ENCODE measurements around the gene LTBP3.

LTBP3 gene

DNA sequence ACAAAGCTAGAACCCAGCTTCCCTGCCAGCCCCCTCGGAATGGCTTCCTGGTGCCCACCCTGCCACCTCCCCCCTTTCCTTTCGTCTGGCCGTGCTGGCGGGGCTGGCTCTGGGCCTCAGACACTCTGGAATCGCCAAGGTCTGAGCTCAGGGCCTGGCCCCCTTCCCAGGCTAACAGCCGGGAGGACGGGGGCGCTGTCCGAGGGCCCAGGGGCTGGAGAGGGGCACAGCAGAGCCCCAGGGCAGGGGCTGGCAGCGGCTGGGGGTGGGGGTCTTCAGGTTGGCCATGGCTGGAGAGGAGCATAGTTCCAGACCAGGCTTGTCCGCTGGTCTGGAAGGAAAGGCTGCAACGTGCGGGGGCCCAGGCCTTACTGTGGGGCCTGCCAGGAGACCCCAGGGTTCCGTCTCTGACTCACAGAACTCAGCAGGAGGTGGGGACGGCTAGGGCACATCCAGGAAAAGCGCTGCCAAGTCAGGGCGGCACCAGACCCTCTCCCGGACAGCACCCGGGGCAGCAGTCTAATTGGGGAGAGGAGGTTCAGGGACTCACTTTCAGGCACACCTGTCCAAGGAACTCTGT, 861 bp upstream of the LTBP3 start:
- no peaks in the 10 kb centered on the region for H3K36me3 Mint-ChIP-seq (ENCODE audit: low read depth)
- H3K9me3 Mint-ChIP-seq, result no peaks in the 10 kb centered on the region
- no peak for DNase-seq
- H3K4me1 Mint-ChIP-seq, result peaks cover 81% of the 10 kb centered on the region
- peak overlapping the region; percentile 69 for H3K4me3 Mint-ChIP-seq
- no peak for TF ChIP-seq CTCF (IDR thresholded peaks at IDR 0.05)
- peaks cover 20% of the 10 kb centered on the region for H3K27me3 Mint-ChIP-seq (ENCODE audit: low read depth, poor library complexity)
- no peak overlapping the region for H3K27ac Mint-ChIP-seq

GRCh38 chr11:65557280-65558001, 718 bp downstream of the LTBP3 start:
- no peaks in the 10 kb centered on the region for H3K36me3 Mint-ChIP-seq (ENCODE audit: low read depth)
- no peaks in the 10 kb centered on the region for H3K9me3 Mint-ChIP-seq
- no peak for TF ChIP-seq CTCF (IDR thresholded peaks at IDR 0.05)
- peak overlapping the region; percentile 22 for H3K27ac Mint-ChIP-seq
- peak; percentile 72 for DNase-seq
- H3K4me1 Mint-ChIP-seq, result peaks cover 76% of the 10 kb centered on the region
- peaks cover 19% of the 10 kb centered on the region for H3K27me3 Mint-ChIP-seq (ENCODE audit: low read depth, poor library complexity)
- H3K4me3 Mint-ChIP-seq, result peak overlapping the region; percentile 83

DNA sequence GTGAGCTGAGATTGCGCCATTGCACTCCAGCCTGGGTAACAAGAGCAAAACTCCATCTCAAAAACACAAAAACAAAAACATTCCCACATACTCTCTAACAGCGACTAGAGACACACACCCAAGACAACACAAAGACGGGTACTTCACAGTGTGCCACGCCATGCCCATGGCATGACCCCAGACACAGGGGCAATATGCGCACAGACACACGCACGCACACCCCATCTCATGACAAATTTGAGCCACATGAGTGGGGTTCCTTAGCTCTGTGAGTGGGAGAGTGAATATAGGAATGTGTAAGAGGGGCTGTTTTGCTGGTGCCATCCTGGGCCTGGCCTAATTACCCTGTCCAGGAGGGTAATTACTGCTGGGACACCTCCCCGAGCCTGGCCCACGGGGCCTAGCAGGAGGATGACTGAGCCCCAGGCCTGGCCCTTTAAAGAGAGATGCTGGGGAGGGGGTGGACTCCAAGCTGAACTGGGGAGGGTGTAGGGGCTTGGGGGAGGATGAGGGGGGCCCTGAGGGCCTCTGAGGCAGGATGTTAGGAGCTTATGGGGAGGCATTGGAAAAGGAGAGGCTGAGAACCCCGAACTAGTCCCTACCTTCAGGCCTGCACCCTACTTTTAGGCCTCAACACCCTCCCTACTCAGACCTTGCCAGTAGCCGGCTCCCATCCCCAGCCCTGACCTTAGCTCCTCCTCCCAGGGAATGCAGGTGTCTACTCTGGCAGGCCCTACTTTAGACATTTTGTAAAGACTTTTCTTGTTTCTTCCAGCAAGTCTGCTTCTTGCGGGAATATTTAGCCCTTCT, 1.5 kb downstream of the LTBP3 start:
- H3K27me3 Mint-ChIP-seq (ENCODE audit: low read depth, poor library complexity), result peaks cover 26% of the 10 kb centered on the region
- peak overlapping the region; percentile 22 for H3K27ac Mint-ChIP-seq
- peak overlapping the region; percentile 83 for H3K4me3 Mint-ChIP-seq
- H3K36me3 Mint-ChIP-seq (ENCODE audit: low read depth), result no peaks in the 10 kb centered on the region
- no peak for DNase-seq
- H3K4me1 Mint-ChIP-seq, result peaks cover 76% of the 10 kb centered on the region
- no peaks in the 10 kb centered on the region for H3K9me3 Mint-ChIP-seq
- no peak for TF ChIP-seq CTCF (IDR thresholded peaks at IDR 0.05)

DNA sequence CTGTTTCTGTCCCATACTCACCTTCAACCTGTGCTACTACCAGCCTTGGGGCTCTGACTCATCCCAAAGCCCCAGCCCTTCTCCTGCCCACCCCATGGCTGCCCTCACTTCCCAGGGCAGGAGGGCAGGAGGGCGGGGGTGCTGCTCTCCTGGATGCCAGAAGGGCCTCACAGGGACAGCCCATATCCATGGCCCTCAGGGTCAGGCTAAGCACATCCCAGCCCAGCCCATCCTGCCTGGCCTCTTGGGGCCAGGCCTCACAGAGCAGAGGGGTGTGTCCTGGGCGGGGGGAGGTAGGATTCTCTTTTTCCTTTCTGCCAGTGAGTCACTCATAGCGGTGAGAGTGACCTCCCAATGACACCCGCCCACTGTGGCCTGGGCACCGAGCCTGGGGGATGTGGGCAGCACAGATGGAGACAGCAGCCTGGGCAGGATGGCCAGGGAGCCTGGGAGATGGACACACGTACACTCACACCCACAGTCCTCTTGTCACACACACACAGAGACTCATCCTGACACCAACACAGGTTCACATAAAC, 2.4 kb downstream of the LTBP3 start:
- DNase-seq, result no peak
- Mint-ChIP-seq H3K4me1 (peaks cover 76% of the 10 kb centered on the region), H3K4me3 (peak overlapping the region; percentile 66), H3K27me3 (ENCODE audit: low read depth, poor library complexity) (peaks cover 36% of the 10 kb centered on the region), H3K27ac (no peak overlapping the region), H3K36me3 (ENCODE audit: low read depth) (no peaks in the 10 kb centered on the region), H3K9me3 (no peaks in the 10 kb centered on the region)
- no peak for TF ChIP-seq CTCF (IDR thresholded peaks at IDR 0.05)

DNA sequence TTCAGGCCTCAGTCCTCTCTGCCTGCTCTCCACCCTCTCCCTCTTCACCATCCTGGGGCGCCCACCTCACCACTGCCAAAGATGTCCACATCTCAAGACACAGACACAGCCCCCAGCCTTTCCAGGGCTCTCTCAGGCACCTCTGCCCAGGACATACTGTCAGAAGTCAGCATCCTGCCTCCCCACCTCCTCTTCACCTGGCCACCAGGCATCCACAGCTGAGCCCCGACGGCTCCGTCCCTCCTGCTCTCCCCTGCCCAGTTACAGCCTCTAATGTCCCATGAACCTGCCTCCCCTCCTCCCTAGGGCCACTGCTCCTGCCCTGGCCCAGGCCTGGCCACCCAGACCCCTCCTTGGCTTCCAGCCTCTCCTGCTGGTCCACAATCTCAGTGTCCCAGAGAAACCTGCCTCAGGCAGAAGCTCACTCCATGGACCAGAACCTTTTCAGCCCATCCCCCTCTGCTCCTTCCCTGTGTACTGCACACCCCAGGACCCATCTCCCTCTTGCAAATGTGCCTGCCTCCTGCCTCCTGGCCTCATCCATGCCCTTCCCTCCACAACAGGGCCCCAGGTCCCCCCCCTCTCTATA, 3.2 kb downstream of the LTBP3 start:
- Mint-ChIP-seq H3K4me3 (peak overlapping the region; percentile 47), H3K27me3 (ENCODE audit: low read depth, poor library complexity) (peaks cover 41% of the 10 kb centered on the region), H3K36me3 (ENCODE audit: low read depth) (no peaks in the 10 kb centered on the region), H3K27ac (no peak overlapping the region), H3K4me1 (peaks cover 70% of the 10 kb centered on the region), H3K9me3 (no peaks in the 10 kb centered on the region)
- TF ChIP-seq CTCF (IDR thresholded peaks at IDR 0.05), result no peak
- no peak for DNase-seq
